H1 (cell line): ENCODE results near the gene MYH10. TPM values are rescaled to one million over a fixed set of nuclear protein-coding genes. Genes with fewer than 3 reads are reported as not detected.

Experiments used
- MAX ChIP-seq: IDR thresholded peaks from 2 replicates; pipeline ENCODE4 v1.6.1; 2012; ENCODE audit warnings: inconsistent platforms
- POU5F1 ChIP-seq: IDR thresholded peaks from 2 replicates; pipeline ENCODE4 v1.6.1; 2011; ENCODE audit warnings: low read depth, mild to moderate bottlenecking, low read length, moderate library complexity
- SIX5 ChIP-seq: IDR thresholded peaks from 2 replicates; pipeline ENCODE4 v1.6.1; 2011; ENCODE audit warnings: mild to moderate bottlenecking, low read depth, low read length
- TAF7 ChIP-seq: optimal IDR thresholded peaks from 2 replicates; pipeline ENCODE3; 2011; ENCODE audit warnings: low read depth, mild to moderate bottlenecking, inconsistent platforms, low read length, moderate library complexity, borderline replicate concordance
- polyA plus RNA-seq, 7 experiments: library from polyadenylated mRNA; depleted of rRNA in 3 of 7; stranded (reverse) in 5 of 7; unstranded in 2 of 7; fragments of >200 nt in 5 of 7; fragments of 200-250 nt in 2 of 7; gene quantifications; 1 replicate in 5 of 7; 2 replicates in 1 of 7; 4 replicates in 1 of 7; pipeline versions ENCODE4 v1.2.1 to v1.2.3, GENCODE V29; 2011 to 2013; ENCODE audit warnings: missing spikeins in 2 of 7, mixed read lengths in 2 of 7
- total RNA-seq: library from RNA; stranded (reverse); fragmentation: NEBNext Ultra II Directional; extraction: Animal tissue kit (Norgen Biotek cat#: 25700); gene quantifications from 2 replicates; pipeline ENCODE4 v1.2.1, GENCODE V29; 2021

The MYH10 gene
- total and polyA plus RNA-seq, 2 of the 8 experiments (the other 6 are each of a cell fraction or from before 2014, with no cell fraction given): 64.1 to 289 TPM

GRCh38 chr17:8518326-8518725 lies 112.2 kb downstream of the MYH10 start (continued):
- TF ChIP-seq TAF7: no peak
- no peak for TF ChIP-seq SIX5
- TF ChIP-seq POU5F1: no peak
- TF ChIP-seq MAX: no peak
